Measurements from ENCODE around the gene GPC4.

The GPC4 gene

DNA sequence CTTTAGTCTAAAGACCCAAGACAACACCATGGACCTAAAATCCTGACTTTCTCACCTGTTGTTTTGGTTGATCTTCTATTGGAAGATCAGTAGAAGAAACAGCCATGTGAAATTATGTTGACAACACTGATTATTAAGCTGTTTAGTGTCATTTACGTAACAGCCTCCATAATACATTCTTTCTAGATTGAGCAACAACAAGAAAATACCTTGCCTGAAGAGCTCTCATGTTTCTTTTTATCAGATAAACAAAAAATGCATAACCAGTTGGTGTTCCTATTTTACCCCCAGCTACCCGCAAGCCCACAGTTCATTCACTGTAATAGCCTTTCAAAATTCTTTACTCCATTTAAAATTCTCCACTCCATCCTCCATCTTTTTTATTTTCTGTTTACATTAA lies 20.5 kb downstream of the GPC4 start:
- no peak for TF ChIP-seq CTCF (conservative IDR thresholded peaks at IDR 0.05)
- no peak for TF ChIP-seq ZFX (IDR thresholded peaks at IDR 0.05)
- no peak overlapping the region for H3K27ac ChIP-seq

DNA sequence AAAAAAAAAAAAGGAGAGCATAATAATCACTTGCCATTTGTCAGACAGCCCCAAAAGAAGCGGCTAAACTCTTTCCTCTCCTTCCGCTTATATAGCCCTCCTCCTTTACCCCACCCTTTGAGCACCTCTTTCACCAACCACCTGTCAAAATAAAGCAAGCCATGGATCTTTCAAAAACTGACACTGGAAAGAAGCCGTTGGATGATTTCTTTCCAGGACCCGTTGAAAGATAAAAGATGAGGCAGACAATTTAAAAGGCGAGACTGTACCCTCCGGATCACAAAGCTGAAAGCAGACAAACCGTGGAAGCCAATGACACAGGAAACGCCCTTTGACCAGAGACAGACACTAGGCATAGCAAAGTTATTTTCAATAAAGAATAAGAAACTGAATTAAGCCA lies 22.6 kb downstream of the GPC4 start:
- no peak for TF ChIP-seq CTCF (conservative IDR thresholded peaks at IDR 0.05)
- TF ChIP-seq ZFX (IDR thresholded peaks at IDR 0.05): no peak

DNA sequence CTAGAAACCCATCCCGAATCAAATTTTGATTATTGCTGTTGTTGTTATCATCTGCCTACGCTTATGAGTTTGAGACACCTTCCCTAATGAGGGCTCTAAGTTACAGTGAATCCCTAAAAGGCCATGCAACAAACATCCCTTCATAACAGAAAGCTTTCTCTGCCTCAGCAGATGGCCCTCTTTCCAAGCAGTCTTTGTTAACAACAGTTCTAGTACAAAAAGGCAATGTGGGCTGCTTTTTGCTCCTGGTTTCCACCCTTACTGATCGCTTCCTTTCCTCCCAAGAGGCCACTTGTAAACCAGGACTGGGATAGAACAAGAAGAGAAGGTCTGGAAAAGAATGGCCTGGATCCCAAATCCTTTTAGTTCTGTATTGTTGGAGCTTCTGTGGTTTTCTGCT lies 24.2 kb downstream of the GPC4 start:
- TF ChIP-seq CTCF (conservative IDR thresholded peaks at IDR 0.05): no peak
- TF ChIP-seq ZFX (IDR thresholded peaks at IDR 0.05): no peak
- no peak overlapping the region for H3K27ac ChIP-seq

More for the DNA sequence above, 22.6 kb downstream of the GPC4 start:
- no peak overlapping the region for H3K27ac ChIP-seq

GRCh38 chrX:133390676-133391075 lies 24.6 kb downstream of the GPC4 start:
- TF ChIP-seq ZFX (IDR thresholded peaks at IDR 0.05) (no peak), CTCF (conservative IDR thresholded peaks at IDR 0.05) (no peak)
- no peak overlapping the region for H3K27ac ChIP-seq

DNA sequence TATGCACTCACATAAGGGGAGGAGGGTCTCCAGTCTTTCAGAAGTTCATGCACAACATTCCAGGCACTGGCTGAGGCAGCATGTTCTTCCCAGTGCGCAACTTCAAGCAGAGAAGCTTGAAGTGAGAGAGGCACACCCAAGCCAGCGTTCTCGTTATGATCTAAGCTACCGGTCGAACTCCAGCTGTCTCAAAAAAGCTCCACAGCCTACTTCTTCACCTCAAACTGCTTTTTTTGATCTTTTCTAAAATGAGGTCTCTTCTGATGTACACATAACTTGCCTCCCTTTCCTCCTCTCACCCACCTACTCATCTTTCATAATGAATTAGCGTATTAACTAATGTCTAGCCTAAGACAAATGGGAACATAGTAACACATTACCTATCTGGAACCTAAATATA lies 25.3 kb downstream of the GPC4 start:
- no peak overlapping the region for H3K27ac ChIP-seq
- no peak for TF ChIP-seq ZFX (IDR thresholded peaks at IDR 0.05)
- no peak for TF ChIP-seq CTCF (conservative IDR thresholded peaks at IDR 0.05)

- no peak for TF ChIP-seq CTCF (conservative IDR thresholded peaks at IDR 0.05)
- TF ChIP-seq ZFX (IDR thresholded peaks at IDR 0.05): no peak
- no peak overlapping the region for H3K27ac ChIP-seq
Measured at GRCh38 chrX:133384454-133384853, 30.8 kb downstream of the GPC4 start.

- TF ChIP-seq CTCF (conservative IDR thresholded peaks at IDR 0.05): no peak
- no peak for TF ChIP-seq ZFX (IDR thresholded peaks at IDR 0.05)
- H3K27ac ChIP-seq: no peak overlapping the region
Measured at GRCh38 chrX:133380711-133381619, 34.3 kb downstream of the GPC4 start.
